Measurements from ENCODE around the gene DNAI1. TPM values are rescaled to one million over a fixed set of nuclear protein-coding genes. Genes with fewer than 3 reads are reported as not detected.

Gene DNAI1
- total RNA-seq, 1 donor from 2014 or later: 1.8 TPM

DNA sequence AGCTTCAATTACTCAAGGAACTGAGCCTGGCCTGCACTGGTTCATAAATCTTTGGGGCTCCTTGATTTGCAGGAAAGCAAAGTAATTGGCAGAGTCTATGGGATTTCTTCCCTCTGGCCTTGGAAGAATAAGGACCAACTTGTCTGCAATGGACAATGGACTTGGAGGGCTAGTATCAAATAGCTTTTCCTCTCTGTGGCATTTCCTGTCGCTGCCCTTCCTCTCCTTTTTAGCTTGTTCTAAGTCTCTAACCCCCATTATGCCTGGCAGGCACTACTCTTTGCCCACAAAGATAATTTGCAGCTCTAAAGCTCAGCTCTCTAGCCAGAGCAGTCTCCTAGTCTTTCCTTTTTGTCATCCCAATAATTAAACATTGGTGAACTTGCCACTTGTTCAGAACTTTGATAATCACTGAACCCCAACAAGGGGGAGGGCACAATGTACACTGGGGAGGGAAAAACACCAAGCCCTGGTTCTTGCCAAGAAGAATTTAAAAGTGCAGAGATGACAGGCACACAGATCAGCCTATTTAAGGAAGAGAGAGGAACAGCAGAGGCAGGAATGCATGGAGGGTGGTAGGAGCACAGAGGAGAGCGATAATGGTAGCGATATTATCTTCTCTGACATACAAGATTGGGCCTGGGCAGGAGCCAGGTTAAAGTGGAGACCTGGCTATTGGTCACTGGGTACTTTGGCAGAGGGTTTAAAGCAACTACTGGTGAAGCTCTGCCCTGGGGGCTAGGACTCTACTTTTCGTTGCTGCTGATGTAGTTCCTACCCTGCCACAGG, 38.7 kb upstream of the DNAI1 start:
- DNase-seq (ENCODE audit: low read depth) (no peak), FAIRE-seq (no peak)
- no peak overlapping the region for H3K27ac ChIP-seq (ENCODE audit: low read depth, low read length)
- no peaks in the 10 kb centered on the region for H3K9me3 Mint-ChIP-seq (ENCODE audit: unreplicated experiment)
- peaks cover 91% of the 10 kb centered on the region for H4K20me1 ChIP-seq (ENCODE audit: insufficient read depth, low read length)
- H3K4me1 ChIP-seq (ENCODE audit: insufficient read depth, low read length): no peaks in the 10 kb centered on the region
- H3K4me3 Mint-ChIP-seq (ENCODE audit: unreplicated experiment): no peak overlapping the region
- H3K4me3 ChIP-seq (ENCODE audit: insufficient read depth, low read depth, low read length): no peak overlapping the region
- no peak overlapping the region for H2AFZ ChIP-seq (ENCODE audit: low read depth, low read length)
- no peaks in the 10 kb centered on the region for H3K27me3 Mint-ChIP-seq (ENCODE audit: low read depth, unreplicated experiment)
- peaks cover 12% of the 10 kb centered on the region for H3K36me3 Mint-ChIP-seq (ENCODE audit: low read depth, unreplicated experiment)
- H3K4me2 ChIP-seq (ENCODE audit: low read length): no peak overlapping the region
- TF ChIP-seq, protein P1, sequence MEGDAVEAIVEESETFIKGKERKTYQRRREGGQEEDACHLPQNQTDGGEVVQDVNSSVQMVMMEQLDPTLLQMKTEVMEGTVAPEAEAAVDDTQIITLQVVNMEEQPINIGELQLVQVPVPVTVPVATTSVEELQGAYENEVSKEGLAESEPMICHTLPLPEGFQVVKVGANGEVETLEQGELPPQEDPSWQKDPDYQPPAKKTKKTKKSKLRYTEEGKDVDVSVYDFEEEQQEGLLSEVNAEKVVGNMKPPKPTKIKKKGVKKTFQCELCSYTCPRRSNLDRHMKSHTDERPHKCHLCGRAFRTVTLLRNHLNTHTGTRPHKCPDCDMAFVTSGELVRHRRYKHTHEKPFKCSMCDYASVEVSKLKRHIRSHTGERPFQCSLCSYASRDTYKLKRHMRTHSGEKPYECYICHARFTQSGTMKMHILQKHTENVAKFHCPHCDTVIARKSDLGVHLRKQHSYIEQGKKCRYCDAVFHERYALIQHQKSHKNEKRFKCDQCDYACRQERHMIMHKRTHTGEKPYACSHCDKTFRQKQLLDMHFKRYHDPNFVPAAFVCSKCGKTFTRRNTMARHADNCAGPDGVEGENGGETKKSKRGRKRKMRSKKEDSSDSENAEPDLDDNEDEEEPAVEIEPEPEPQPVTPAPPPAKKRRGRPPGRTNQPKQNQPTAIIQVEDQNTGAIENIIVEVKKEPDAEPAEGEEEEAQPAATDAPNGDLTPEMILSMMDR (IDR thresholded peaks at IDR 0.05; ENCODE audit: insufficient read depth, low read depth, low read length): no peak
- TF ChIP-seq EZH2 (IDR thresholded peaks at IDR 0.05; ENCODE audit: insufficient read depth, low read length): no peak
- no peaks in the 10 kb centered on the region for H3K36me3 ChIP-seq (ENCODE audit: insufficient read depth, low read length)
- H3K4me1 Mint-ChIP-seq (ENCODE audit: low read depth, unreplicated experiment): peaks cover 15% of the 10 kb centered on the region
- no peaks in the 10 kb centered on the region for H3K9me3 ChIP-seq (ENCODE audit: insufficient read depth, low read depth, low read length)
- H3K27me3 ChIP-seq (ENCODE audit: insufficient read depth, low read length): no peaks in the 10 kb centered on the region
- H3K79me2 ChIP-seq (ENCODE audit: insufficient read depth, low read length): no peaks in the 10 kb centered on the region
- H3K27ac Mint-ChIP-seq (ENCODE audit: unreplicated experiment): no peak overlapping the region
- H3K9ac ChIP-seq (ENCODE audit: low read length): no peak overlapping the region

DNA sequence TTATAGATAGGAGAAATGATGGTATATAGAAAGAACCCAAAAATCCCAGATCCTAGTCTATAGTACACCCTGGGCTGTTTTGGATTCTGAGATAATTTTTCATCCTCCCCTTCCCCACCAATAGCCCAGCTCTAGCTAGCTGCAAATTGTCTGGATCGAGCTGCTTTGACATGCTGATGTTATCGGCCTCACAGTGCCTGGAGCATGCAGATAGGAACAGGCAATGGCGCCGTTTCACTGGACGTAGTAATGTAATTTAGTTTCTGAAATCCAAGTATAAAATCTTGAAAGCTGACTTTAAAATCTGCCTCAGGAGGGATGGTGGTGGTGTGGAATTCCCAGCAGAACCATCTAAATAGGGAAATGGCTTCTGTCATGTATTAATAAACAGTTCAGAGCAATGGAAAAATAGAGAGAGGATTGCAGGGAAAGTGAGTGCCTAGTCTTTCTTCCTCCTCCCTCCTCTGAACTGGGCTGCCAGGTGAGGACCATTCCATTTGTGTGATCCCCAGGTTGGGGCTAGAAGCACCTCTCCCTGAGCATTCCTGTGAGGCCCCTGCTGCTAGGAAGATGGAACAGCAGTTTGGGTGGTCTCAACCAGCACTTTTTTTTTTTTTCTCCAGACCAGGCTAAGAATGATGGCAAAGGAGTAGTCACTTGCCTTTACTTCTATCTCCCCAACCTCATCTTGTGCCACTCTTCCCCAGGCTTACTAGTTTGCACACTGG, 32.1 kb upstream of the DNAI1 start:
- Mint-ChIP-seq H3K27me3 (ENCODE audit: low read depth, unreplicated experiment) (no peaks in the 10 kb centered on the region), H3K27ac (ENCODE audit: unreplicated experiment) (no peak overlapping the region), H3K36me3 (ENCODE audit: low read depth, unreplicated experiment) (peaks cover 18% of the 10 kb centered on the region), H3K4me3 (ENCODE audit: unreplicated experiment) (no peak overlapping the region), H3K4me1 (ENCODE audit: low read depth, unreplicated experiment) (peaks cover 9% of the 10 kb centered on the region), H3K9me3 (ENCODE audit: unreplicated experiment) (no peaks in the 10 kb centered on the region)
- DNase-seq (ENCODE audit: low read depth) (no peak), FAIRE-seq (no peak)
- H3K79me2 ChIP-seq (ENCODE audit: insufficient read depth, low read length): no peaks in the 10 kb centered on the region
- no peak overlapping the region for H3K9ac ChIP-seq (ENCODE audit: low read length)
- H3K27ac ChIP-seq (ENCODE audit: low read depth, low read length): no peak overlapping the region
- H4K20me1 ChIP-seq (ENCODE audit: insufficient read depth, low read length): peaks cover 95% of the 10 kb centered on the region
- no peaks in the 10 kb centered on the region for H3K36me3 ChIP-seq (ENCODE audit: insufficient read depth, low read length)
- no peak overlapping the region for H3K4me2 ChIP-seq (ENCODE audit: low read length)
- no peaks in the 10 kb centered on the region for H3K4me1 ChIP-seq (ENCODE audit: insufficient read depth, low read length)
- no peaks in the 10 kb centered on the region for H3K9me3 ChIP-seq (ENCODE audit: insufficient read depth, low read depth, low read length)
- no peak for TF ChIP-seq EZH2 (IDR thresholded peaks at IDR 0.05; ENCODE audit: insufficient read depth, low read length)
- TF ChIP-seq, protein P1 (IDR thresholded peaks at IDR 0.05; ENCODE audit: insufficient read depth, low read depth, low read length): no peak
- no peak overlapping the region for H2AFZ ChIP-seq (ENCODE audit: low read depth, low read length)
- H3K27me3 ChIP-seq (ENCODE audit: insufficient read depth, low read length): no peaks in the 10 kb centered on the region
- no peak overlapping the region for H3K4me3 ChIP-seq (ENCODE audit: insufficient read depth, low read depth, low read length)

Data from astrocyte (in vitro differentiated cells and primary cell).